OCI-LY1 (cell line): ENCODE results near the gene CISH.

Experiments used
- EZH2 ChIP-seq: fragments of 200-600 bp; sonication (generic), shearing (Covaris generic); IDR thresholded peaks from 2 replicates; pipeline ENCODE4 v1.8.0; 2017; ENCODE audit warnings: borderline replicate concordance, mixed run types, mild to moderate bottlenecking, antibody characterized with exemption, low read length, moderate library complexity, mixed read lengths
- TF ChIP-seq, protein P1 (sequence below): fragments of 200-600 bp; sonication (generic), shearing (Covaris generic); IDR thresholded peaks from 2 replicates; pipeline ENCODE4 v1.5.1; 2017; ENCODE audit warnings: mild to moderate bottlenecking, antibody characterized with exemption, low read length, moderate library complexity, mixed read lengths

DNA sequence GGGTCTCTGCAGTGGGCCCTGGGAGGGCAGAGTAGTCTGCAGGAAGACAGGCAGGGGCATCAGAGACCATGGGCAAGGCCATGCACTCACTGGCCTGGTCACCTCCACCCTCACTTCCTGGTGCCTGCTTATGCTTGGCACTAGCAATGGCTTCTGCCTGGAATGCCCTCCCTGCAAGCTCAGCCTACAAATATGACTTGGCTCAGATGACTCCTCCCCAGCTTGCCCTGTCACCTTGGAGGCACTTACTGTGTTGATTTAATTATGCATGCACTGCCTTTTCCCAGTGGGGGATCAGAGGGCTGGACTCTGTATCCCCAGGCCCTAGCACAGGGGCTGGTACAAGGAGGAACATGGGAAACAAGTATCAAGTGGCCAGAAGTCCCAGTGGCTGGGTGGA, 51.9 kb downstream of the CISH start:
- TF ChIP-seq, protein P1, sequence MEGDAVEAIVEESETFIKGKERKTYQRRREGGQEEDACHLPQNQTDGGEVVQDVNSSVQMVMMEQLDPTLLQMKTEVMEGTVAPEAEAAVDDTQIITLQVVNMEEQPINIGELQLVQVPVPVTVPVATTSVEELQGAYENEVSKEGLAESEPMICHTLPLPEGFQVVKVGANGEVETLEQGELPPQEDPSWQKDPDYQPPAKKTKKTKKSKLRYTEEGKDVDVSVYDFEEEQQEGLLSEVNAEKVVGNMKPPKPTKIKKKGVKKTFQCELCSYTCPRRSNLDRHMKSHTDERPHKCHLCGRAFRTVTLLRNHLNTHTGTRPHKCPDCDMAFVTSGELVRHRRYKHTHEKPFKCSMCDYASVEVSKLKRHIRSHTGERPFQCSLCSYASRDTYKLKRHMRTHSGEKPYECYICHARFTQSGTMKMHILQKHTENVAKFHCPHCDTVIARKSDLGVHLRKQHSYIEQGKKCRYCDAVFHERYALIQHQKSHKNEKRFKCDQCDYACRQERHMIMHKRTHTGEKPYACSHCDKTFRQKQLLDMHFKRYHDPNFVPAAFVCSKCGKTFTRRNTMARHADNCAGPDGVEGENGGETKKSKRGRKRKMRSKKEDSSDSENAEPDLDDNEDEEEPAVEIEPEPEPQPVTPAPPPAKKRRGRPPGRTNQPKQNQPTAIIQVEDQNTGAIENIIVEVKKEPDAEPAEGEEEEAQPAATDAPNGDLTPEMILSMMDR, result no peak
- TF ChIP-seq EZH2, result no peak
